HCT116 (cell line): ENCODE data around the gene SLC8A1.

Experiments
- EZH2phosphoT487 ChIP-seq: fragments of 200-600 bp; IDR thresholded peaks from 2 replicates; pipeline ENCODE4 v1.6.1; 2018; ENCODE audit warnings: antibody characterized with exemption, borderline replicate concordance
- JUND ChIP-seq: IDR thresholded peaks from 2 replicates; pipeline ENCODE4 v1.6.1; 2012
- POLR2A ChIP-seq: IDR thresholded peaks from 2 replicates; pipeline ENCODE4 v1.7.0; 2011; ENCODE audit warnings: borderline replicate concordance; ENCODE audit not compliant: insufficient read depth, insufficient read length; ENCODE audit errors: extremely low read depth
- POLR2AphosphoS5 ChIP-seq: IDR thresholded peaks from 2 replicates; pipeline ENCODE4 v1.6.1; 2011; ENCODE audit warnings: mild to moderate bottlenecking, low read depth, low read length, moderate library complexity
- SIN3A ChIP-seq: IDR thresholded peaks from 2 replicates; pipeline ENCODE4 v1.6.1; 2012; ENCODE audit warnings: low read depth

- TF ChIP-seq JUND (no peak), POLR2AphosphoS5 (no peak), SIN3A (no peak), POLR2A (no peak), EZH2phosphoT487 (no peak)
These were observed 20.0 kb upstream of the SLC8A1 start for GRCh38 chr2:40471866-40472265.
